Right lobe of liver (tissue), 6 donors: ENCODE data around the gene TRHDE. TPM values are rescaled to one million over a fixed set of nuclear protein-coding genes. Genes with fewer than 3 reads are reported as not detected.

Experiments used
- ATAC-seq, 4 donors: fragments of 200-7000 bp; cut with Tn5 transposase; one replicate each; pipeline ENCODE4 v1.9.1; 2020; ENCODE audit warnings: mild to moderate bottlenecking in 4 of 4, moderate library complexity in 4 of 4
- DNase-seq, 3 donors: peaks; one replicate each; pipeline ENCODE4 v3.0.0-alpha.2; 2020
- H3K27ac ChIP-seq, 3 donors: fragments of 200-600 bp; one replicate each; pipeline ENCODE4 v1.8.0; 2022
- H3K27me3 ChIP-seq, 2 donors: fragments of 200-600 bp; one replicate each; pipeline ENCODE4 v1.8.0; 2022
- H3K36me3 ChIP-seq, 4 donors: fragments of 200-600 bp; sonication (generic) in 1 of 4; one replicate each; pipeline versions ENCODE4 v1.5.1 to v1.8.0; 2017 to 2022; ENCODE audit warnings: control low read depth in 1 of 4
- H3K4me1 ChIP-seq, 4 donors: fragments of 200-600 bp; sonication (generic) in 1 of 4; one replicate each; pipeline versions ENCODE4 v1.5.1 to v1.8.0; 2017 to 2022; ENCODE audit warnings: control low read depth in 1 of 4
- H3K4me3 ChIP-seq, 3 donors: fragments of 200-600 bp; one replicate each; pipeline ENCODE4 v1.8.0; 2022
- H3K9me3 ChIP-seq, 4 donors: fragments of 200-600 bp; sonication (generic) in 1 of 4; one replicate each; pipeline versions ENCODE4 v1.5.1 to v1.8.0; 2017 to 2022; ENCODE audit warnings: control low read depth in 1 of 4
- POLR2A ChIP-seq: fragments of 450-650 bp; IDR thresholded peaks from one replicate; pipeline ENCODE4 v1.6.1; 2017; ENCODE audit warnings: antibody characterized with exemption, mild to moderate bottlenecking
- WGBS: methylation state at CpG from one replicate; pipeline ENCODE4 v1.1.6; 2018; ENCODE audit warnings: low coverage, low lambda C conversion rate; ENCODE audit not compliant: insufficient coverage; ENCODE audit errors: missing lambda C conversion rate; 5-methylcytosine and 5-hydroxymethylcytosine counted together
- intact Hi-C, 2 donors: fragments of 100-400 bp; cut with DNase I; formaldehyde crosslinking; loops; one replicate each; pipeline versions ENCODE4 v1.11.2 to v1.14.1; 2022
- total RNA-seq, 6 experiments: library from RNA; depleted of rRNA in 2 of 6; stranded (reverse); fragments of >200 nt in 2 of 6; fragmentation: NEBNext Ultra II Directional in 3 of 6; extraction: Animal tissue kit (Norgen Biotek cat#: 25700) in 3 of 6; gene quantifications; one replicate each; pipeline versions ENCODE4 v1.1.0 to v1.2.4, GENCODE V29; 2016 to 2023
- TF ChIP-seq, protein P1 (sequence below), 4 donors: fragments of 200-600 bp in 3 of 4; fragments of 450-650 bp in 1 of 4; IDR thresholded peaks; one replicate each; pipeline versions ENCODE4 v1.5.1 to v1.8.0; 2016 to 2022; ENCODE audit warnings: antibody characterized with exemption in 4 of 4, mild to moderate bottlenecking in 2 of 4
- donor health status: DM: no; HTN: yes; CAD: no.
- donor health status: DM: no; HTN: no; CAD: no.
- donor health status: DM: no; HTN: no; CAD: no.
- donor health status: DM: no; HTN: yes; CAD: no.
- donor health status: DM: no; HTN: yes; CAD: no.

The TRHDE gene
- total RNA-seq, 6 experiments from 2014 or later, result 0.10 to 4.3 (median 0.90) TPM

DNA sequence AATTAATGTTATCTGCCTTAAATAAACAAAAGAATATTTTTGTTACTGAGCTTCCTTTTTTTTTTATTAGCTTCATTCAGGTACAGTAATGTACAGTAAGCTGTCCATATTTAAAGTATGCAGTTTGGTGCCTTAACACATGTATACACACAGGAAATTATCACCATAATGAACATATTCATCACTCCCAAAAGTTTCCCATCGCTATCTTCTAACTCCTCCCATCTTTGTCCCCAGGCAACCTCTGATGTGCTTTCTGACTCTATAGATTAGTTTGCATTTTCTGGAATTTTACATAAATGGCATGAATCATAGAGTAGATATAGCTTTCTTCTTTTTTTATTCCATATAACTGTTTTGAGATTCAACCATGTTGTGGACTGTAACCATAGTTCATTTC lies 193.0 kb downstream of the TRHDE start:
- H3K4me1 ChIP-seq, result no peaks in the 10 kb centered on the region
- no peak overlapping the region for H3K27ac ChIP-seq
- no peak for TF ChIP-seq POLR2A
- TF ChIP-seq, protein P1, sequence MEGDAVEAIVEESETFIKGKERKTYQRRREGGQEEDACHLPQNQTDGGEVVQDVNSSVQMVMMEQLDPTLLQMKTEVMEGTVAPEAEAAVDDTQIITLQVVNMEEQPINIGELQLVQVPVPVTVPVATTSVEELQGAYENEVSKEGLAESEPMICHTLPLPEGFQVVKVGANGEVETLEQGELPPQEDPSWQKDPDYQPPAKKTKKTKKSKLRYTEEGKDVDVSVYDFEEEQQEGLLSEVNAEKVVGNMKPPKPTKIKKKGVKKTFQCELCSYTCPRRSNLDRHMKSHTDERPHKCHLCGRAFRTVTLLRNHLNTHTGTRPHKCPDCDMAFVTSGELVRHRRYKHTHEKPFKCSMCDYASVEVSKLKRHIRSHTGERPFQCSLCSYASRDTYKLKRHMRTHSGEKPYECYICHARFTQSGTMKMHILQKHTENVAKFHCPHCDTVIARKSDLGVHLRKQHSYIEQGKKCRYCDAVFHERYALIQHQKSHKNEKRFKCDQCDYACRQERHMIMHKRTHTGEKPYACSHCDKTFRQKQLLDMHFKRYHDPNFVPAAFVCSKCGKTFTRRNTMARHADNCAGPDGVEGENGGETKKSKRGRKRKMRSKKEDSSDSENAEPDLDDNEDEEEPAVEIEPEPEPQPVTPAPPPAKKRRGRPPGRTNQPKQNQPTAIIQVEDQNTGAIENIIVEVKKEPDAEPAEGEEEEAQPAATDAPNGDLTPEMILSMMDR (IDR thresholded peaks at IDR 0.05), result no peak
- intact Hi-C loops, result no loop called here
- no peaks in the 10 kb centered on the region for H3K36me3 ChIP-seq
- DNase-seq (no peak), ATAC-seq (no peak)
- no peak overlapping the region for H3K4me3 ChIP-seq
- 75% methylated on average over 1 of the region's 1 CpG for WGBS
- H3K27me3 ChIP-seq, result no peaks in the 10 kb centered on the region
- H3K9me3 ChIP-seq, result no peaks in the 10 kb centered on the region

DNA sequence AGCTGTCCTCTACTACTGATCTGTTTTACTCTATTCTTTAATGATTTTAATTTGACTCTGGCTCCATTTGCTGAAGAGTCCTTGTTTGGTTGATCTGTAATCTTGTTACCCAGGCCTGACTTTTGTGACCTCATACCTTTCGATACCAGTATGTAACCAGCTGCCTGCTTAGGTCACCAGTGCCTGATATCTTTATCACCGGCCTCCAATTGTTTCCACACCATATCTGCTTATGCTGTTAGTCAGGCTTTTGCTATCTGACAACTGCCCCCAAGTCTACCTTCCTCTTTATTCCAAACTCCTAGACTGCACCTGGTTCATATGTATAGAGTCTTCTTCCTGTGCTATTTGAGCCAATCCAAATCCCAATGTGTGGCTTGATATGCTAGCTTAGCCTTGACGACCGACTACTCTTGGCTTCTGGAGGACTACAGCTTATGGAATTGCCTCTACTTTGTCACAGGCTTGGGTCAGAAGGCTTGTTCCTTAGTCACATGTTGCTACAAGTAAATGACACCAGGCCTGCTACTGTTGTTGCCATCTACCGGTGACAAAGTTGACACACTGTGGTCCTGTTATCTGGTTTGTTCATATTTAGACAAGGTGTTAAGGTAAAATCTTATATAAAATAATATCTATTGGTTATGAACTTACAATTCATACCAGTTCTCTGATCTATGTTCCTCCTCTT lies 193.9 kb downstream of the TRHDE start:
- no peak for DNase-seq
- intact Hi-C loops, result no loop called here

DNA sequence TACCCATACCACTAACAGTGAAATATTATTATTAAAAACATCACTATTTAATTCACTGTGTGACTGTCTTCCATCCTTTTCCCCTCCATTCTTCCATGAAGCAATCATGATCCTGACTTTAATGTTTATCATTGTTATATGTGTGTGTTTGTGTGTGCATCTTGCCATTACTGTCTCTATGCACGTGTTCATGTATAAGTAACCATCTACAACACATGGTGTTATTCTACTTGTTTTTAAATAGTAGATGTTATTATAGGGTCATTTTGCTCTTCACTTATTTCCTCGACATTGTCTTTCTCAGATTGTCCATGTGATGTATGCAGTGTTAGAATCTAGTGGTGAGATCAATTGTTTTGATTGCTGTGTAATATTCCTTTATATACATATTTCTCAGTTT lies 195.8 kb downstream of the TRHDE start:
- TF ChIP-seq POLR2A, result no peak
- TF ChIP-seq, protein P1 (IDR thresholded peaks at IDR 0.05), result no peak
- no peak overlapping the region for H3K4me3 ChIP-seq
- no peaks in the 10 kb centered on the region for H3K4me1 ChIP-seq
- WGBS, result 73% methylated on average over 2 of the region's 2 CpGs
- intact Hi-C loops, result no loop called here
- DNase-seq (no peak), ATAC-seq (no peak)
- H3K27me3 ChIP-seq, result no peaks in the 10 kb centered on the region
- H3K9me3 ChIP-seq, result no peaks in the 10 kb centered on the region
- no peaks in the 10 kb centered on the region for H3K36me3 ChIP-seq
- no peak overlapping the region for H3K27ac ChIP-seq

More for the DNA sequence above, 193.9 kb downstream of the TRHDE start:
- Histone ChIP-seq H3K27ac (no peak overlapping the region), H3K9me3 (no peaks in the 10 kb centered on the region), H3K36me3 (no peaks in the 10 kb centered on the region), H3K27me3 (no peaks in the 10 kb centered on the region), H3K4me3 (no peak overlapping the region), H3K4me1 (no peaks in the 10 kb centered on the region)
- WGBS, result 81% methylated on average over 3 of the region's 5 CpGs
- ATAC-seq, result no peak
- no peak for TF ChIP-seq POLR2A
- TF ChIP-seq, protein P1 (IDR thresholded peaks at IDR 0.05), result no peak

DNA sequence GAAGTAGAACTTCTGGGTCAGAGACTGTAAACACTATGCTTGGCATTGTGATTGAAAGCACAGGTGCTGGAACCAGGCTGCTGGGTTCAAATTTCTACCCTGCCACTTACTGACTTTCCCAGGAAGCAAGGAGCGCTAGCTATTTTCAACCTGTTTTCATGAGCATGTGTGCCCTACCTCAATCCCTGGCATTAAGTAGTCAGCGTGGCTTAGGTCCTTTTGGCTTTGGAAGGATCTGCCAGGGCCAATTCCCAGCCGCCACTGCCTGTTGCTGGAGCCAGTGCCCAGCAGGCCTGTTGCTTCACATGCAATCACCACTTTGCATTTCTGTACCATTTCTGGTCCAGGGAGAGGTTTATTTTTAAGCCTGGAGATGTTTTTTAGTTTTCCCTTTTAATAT lies 196.3 kb downstream of the TRHDE start:
- no peaks in the 10 kb centered on the region for H3K4me1 ChIP-seq
- no peaks in the 10 kb centered on the region for H3K9me3 ChIP-seq
- TF ChIP-seq, protein P1 (IDR thresholded peaks at IDR 0.05), result no peak
- no peak for TF ChIP-seq POLR2A
- ATAC-seq (no peak), DNase-seq (no peak)
- 73% methylated on average over 3 of the region's 3 CpGs for WGBS
- H3K36me3 ChIP-seq, result no peaks in the 10 kb centered on the region
- no peak overlapping the region for H3K4me3 ChIP-seq
- intact Hi-C loops, result no loop called here
- no peak overlapping the region for H3K27ac ChIP-seq
- no peaks in the 10 kb centered on the region for H3K27me3 ChIP-seq
